HG03097 (cell line): Measurements from ENCODE around the gene FNDC3B.

Experiments
- ATAC-seq: cut with Tn5 transposase; IDR thresholded peaks from one replicate; pipeline ENCODE4 v1.9.1; 2021; ENCODE audit not compliant: unreplicated experiment, low FRiP score

Gene FNDC3B

GRCh38 chr3:172111163-172111562, 71.8 kb downstream of the FNDC3B start:
- ATAC-seq = no peak

GRCh38 chr3:172112078-172112733, 72.8 kb downstream of the FNDC3B start:
- ATAC-seq = no peak

GRCh38 chr3:172112734-172113120, 73.3 kb downstream of the FNDC3B start:
- no peak for ATAC-seq

GRCh38 chr3:172113710-172114109, 74.3 kb downstream of the FNDC3B start:
- no peak for ATAC-seq

GRCh38 chr3:172115059-172115458, 75.7 kb downstream of the FNDC3B start:
- no peak for ATAC-seq

- no peak for ATAC-seq
Measured at GRCh38 chr3:172115787-172116186, 76.4 kb downstream of the FNDC3B start.

- no peak for ATAC-seq
Measured at GRCh38 chr3:172118019-172118418, 78.6 kb downstream of the FNDC3B start.

- ATAC-seq = no peak
Measured at GRCh38 chr3:172119266-172119969, 80.0 kb downstream of the FNDC3B start.

- no peak for ATAC-seq
Measured at GRCh38 chr3:172120912-172121311, 81.5 kb downstream of the FNDC3B start.

- no peak for ATAC-seq
Measured at GRCh38 chr3:172121981-172122380, 82.6 kb downstream of the FNDC3B start.

GRCh38 chr3:172124271-172124670, 84.9 kb downstream of the FNDC3B start:
- ATAC-seq = no peak

- ATAC-seq = no peak
Measured at GRCh38 chr3:172125053-172125452, 85.7 kb downstream of the FNDC3B start.

- no peak for ATAC-seq
Measured at GRCh38 chr3:172125963-172126457, 86.6 kb downstream of the FNDC3B start.

GRCh38 chr3:172126741-172127140, 87.4 kb downstream of the FNDC3B start:
- no peak for ATAC-seq

- ATAC-seq = no peak
Measured at GRCh38 chr3:172127141-172127540, 87.8 kb downstream of the FNDC3B start.

- ATAC-seq = no peak
Measured at GRCh38 chr3:172127929-172128580, 88.7 kb downstream of the FNDC3B start.

GRCh38 chr3:172128858-172129257, 89.5 kb downstream of the FNDC3B start:
- no peak for ATAC-seq

- ATAC-seq = no peak
Measured at GRCh38 chr3:172129498-172129849, 90.1 kb downstream of the FNDC3B start.

GRCh38 chr3:172129850-172130716, 90.7 kb downstream of the FNDC3B start:
- no peak for ATAC-seq

GRCh38 chr3:172130717-172131050, 91.3 kb downstream of the FNDC3B start:
- no peak for ATAC-seq

- ATAC-seq = no peak
Measured at GRCh38 chr3:172131746-172132145, 92.4 kb downstream of the FNDC3B start.
